ENCODE measurements around the gene FMR1.

- TF ChIP-seq CTCF (IDR thresholded peaks at IDR 0.05) (no peak), EP300 (IDR thresholded peaks at IDR 0.05) (no peak), POLR2A (IDR thresholded peaks at IDR 0.05) (no peak)
Measured at GRCh38 chrX:147923605-147924004, 11.9 kb downstream of the FMR1 start.
